ENCODE data around the gene TRERF1. TPM values are rescaled to one million over a fixed set of nuclear protein-coding genes. Genes with fewer than 3 reads are reported as not detected.
"Not testable (repeated sequence)": the region's sequence is repeated elsewhere in the genome, so short reads cannot be mapped to it uniquely, and the experiment has no call there.

The TRERF1 gene
- polyA plus RNA-seq, 1 donor = 5.1 TPM

DNA sequence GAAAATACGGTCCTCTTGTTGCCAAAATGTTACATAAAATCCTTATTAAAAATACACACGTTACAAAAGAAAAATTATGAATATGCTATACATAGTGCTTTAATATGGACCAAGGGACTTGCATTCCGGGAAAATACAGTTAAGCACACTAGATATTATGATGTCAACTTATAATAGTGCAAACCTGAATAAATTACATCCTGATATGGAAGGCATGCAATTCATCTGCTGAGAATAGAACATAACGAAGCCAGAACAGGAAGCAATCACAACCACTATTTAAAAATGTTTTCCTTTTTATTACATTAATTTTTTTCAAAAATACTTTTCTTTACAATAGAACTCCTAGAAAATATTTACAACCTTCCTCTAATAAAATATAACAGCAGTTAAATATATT, 226.3 kb downstream of the TRERF1 start:
- DNase-seq = no peak
- Histone ChIP-seq H3K9me3 (ENCODE audit: control insufficient read depth, low read depth, low read length) (no peaks in the 10 kb centered on the region), H3K36me3 (ENCODE audit: control insufficient read depth, insufficient read depth, low read length) (peaks cover 2% of the 10 kb centered on the region), H3K27me3 (ENCODE audit: control insufficient read depth, insufficient read depth, low read length) (no peaks in the 10 kb centered on the region), H3K27ac (ENCODE audit: low read length) (no peak overlapping the region), H3K4me1 (ENCODE audit: control insufficient read depth, insufficient read depth, low read length) (peaks cover 27% of the 10 kb centered on the region), H3K4me3 (ENCODE audit: low read length) (no peak overlapping the region)
- 80% methylated on average over 3 of the region's 4 CpGs for WGBS (ENCODE audit: insufficient coverage, low lambda C conversion rate)

DNA sequence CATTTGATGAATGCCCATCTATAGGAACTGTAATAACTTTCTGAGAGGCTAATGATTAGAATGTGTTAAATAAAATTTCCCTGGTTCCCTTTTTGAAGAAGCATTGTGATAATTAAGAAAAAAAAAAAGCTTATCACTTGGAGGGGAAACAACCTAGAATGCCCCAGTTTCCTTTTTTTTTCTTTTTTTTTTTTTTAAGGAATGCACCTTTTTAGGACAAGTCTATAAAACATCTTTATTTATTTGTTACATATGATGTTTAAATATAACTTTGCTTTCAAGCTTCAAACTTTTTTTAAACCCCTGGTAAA, 226.7 kb downstream of the TRERF1 start:
- DNase-seq = no peak
- Histone ChIP-seq H3K9me3 (ENCODE audit: control insufficient read depth, low read depth, low read length) (no peaks in the 10 kb centered on the region), H3K4me3 (ENCODE audit: low read length) (no peak overlapping the region), H3K27me3 (ENCODE audit: control insufficient read depth, insufficient read depth, low read length) (no peaks in the 10 kb centered on the region), H3K27ac (ENCODE audit: low read length) (no peak overlapping the region), H3K36me3 (ENCODE audit: control insufficient read depth, insufficient read depth, low read length) (peaks cover 2% of the 10 kb centered on the region), H3K4me1 (ENCODE audit: control insufficient read depth, insufficient read depth, low read length) (peaks cover 27% of the 10 kb centered on the region)

DNA sequence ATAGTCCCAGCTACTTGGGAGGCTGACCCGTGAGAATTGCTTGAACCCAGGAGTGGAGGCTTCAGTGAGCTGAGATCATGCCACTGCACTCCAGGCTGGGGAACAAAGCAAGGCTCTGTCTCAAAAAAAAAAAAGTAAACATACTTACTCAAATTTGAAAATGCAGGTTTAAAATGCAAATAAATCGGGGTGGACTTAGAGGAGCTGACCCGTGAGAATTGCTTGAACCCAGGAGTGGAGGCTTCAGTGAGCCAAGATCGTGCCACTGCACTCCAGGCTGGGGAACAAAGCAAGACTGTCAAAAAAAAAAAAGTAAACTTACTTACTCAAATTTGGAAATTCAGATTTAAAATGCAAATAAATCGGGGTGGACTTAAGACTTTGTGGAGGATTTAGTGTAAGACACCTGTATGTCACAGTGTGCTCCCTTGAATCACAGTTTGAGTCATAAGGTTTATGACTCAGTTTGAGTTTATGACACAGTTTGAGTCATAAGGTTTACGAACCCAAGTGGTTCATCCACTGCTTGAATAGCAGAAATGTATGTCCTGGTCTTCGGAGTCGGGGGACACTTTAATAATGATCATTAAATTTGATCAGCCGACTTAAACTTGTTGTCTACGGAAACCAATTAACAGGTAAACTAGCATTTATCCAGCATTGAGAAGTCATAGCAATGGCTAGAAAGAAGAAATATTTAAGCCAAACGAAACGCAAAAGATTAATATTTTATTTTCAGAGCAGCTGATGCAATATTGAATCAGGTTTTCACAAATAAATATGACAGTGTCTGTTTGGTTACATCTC, 227.3 kb downstream of the TRERF1 start:
- WGBS (ENCODE audit: insufficient coverage, low lambda C conversion rate) = 37% methylated on average over 4 of the region's 12 CpGs
- peak; percentile 87 to 92 for DNase-seq
- no peaks in the 10 kb centered on the region for H3K9me3 ChIP-seq (ENCODE audit: control insufficient read depth, low read depth, low read length)
- peaks cover 2% of the 10 kb centered on the region for H3K36me3 ChIP-seq (ENCODE audit: control insufficient read depth, insufficient read depth, low read length)
- H3K4me3 ChIP-seq (ENCODE audit: low read length) = no peak overlapping the region
- no peaks in the 10 kb centered on the region for H3K27me3 ChIP-seq (ENCODE audit: control insufficient read depth, insufficient read depth, low read length)
- H3K27ac ChIP-seq (ENCODE audit: low read length) = peak overlapping the region; percentile 21
- H3K4me1 ChIP-seq (ENCODE audit: control insufficient read depth, insufficient read depth, low read length) = peaks cover 27% of the 10 kb centered on the region

- H3K27ac ChIP-seq (ENCODE audit: low read length) = no peak overlapping the region
- H3K36me3 ChIP-seq (ENCODE audit: control insufficient read depth, insufficient read depth, low read length) = no peaks in the 10 kb centered on the region
- H3K4me1 ChIP-seq (ENCODE audit: control insufficient read depth, insufficient read depth, low read length) = peaks cover 19% of the 10 kb centered on the region
- WGBS (ENCODE audit: insufficient coverage, low lambda C conversion rate) = no CpG with 5 or more reads among the region's 7 CpGs
- peak in 1 of 2 donors; percentile 41 for DNase-seq
- no peak overlapping the region for H3K4me3 ChIP-seq (ENCODE audit: low read length)
- no peaks in the 10 kb centered on the region for H3K27me3 ChIP-seq (ENCODE audit: control insufficient read depth, insufficient read depth, low read length)
- H3K9me3 ChIP-seq (ENCODE audit: control insufficient read depth, low read depth, low read length) = no peaks in the 10 kb centered on the region
These were observed 229.3 kb downstream of the TRERF1 start for GRCh38 chr6:42222448-42222847.

DNA sequence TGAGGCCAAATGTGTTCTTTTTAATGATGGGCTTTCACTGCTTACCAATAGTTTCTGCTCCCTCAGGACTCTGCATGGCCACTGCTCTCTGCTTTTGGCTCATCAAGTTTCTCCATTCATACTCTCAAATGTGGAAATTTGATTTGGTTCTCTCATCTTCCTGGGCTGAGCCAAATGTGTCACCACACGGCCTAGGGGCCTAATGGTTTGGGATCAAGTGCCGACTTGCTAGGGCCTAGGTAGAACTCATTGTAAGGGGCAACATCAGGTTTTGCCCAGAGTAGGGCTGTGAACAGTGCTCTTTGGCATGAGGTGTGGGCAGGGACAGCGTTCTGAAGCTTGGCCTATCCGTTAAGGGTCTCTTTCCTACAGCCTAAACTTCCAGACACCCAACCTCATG, 230.2 kb downstream of the TRERF1 start:
- H3K9me3 ChIP-seq (ENCODE audit: control insufficient read depth, low read depth, low read length) = no peaks in the 10 kb centered on the region
- DNase-seq = no peak
- H3K27me3 ChIP-seq (ENCODE audit: control insufficient read depth, insufficient read depth, low read length) = no peaks in the 10 kb centered on the region
- no peak overlapping the region for H3K27ac ChIP-seq (ENCODE audit: low read length)
- H3K4me3 ChIP-seq (ENCODE audit: low read length) = no peak overlapping the region
- H3K36me3 ChIP-seq (ENCODE audit: control insufficient read depth, insufficient read depth, low read length) = no peaks in the 10 kb centered on the region
- H3K4me1 ChIP-seq (ENCODE audit: control insufficient read depth, insufficient read depth, low read length) = peaks cover 15% of the 10 kb centered on the region
- no CpG with 5 or more reads among the region's 4 CpGs for WGBS (ENCODE audit: insufficient coverage, low lambda C conversion rate)

GRCh38 chr6:42220807-42221206, 230.9 kb downstream of the TRERF1 start:
- no peaks in the 10 kb centered on the region for H3K36me3 ChIP-seq (ENCODE audit: control insufficient read depth, insufficient read depth, low read length)
- WGBS (ENCODE audit: insufficient coverage, low lambda C conversion rate) = 80% methylated on average over 1 of the region's 6 CpGs
- peaks cover 9% of the 10 kb centered on the region for H3K4me1 ChIP-seq (ENCODE audit: control insufficient read depth, insufficient read depth, low read length)
- no peak overlapping the region for H3K27ac ChIP-seq (ENCODE audit: low read length)
- no peaks in the 10 kb centered on the region for H3K27me3 ChIP-seq (ENCODE audit: control insufficient read depth, insufficient read depth, low read length)
- no peaks in the 10 kb centered on the region for H3K9me3 ChIP-seq (ENCODE audit: control insufficient read depth, low read depth, low read length)
- DNase-seq = no peak
- no peak overlapping the region for H3K4me3 ChIP-seq (ENCODE audit: low read length)

- no peaks in the 10 kb centered on the region for H3K27me3 ChIP-seq (ENCODE audit: control insufficient read depth, insufficient read depth, low read length)
- no peaks in the 10 kb centered on the region for H3K9me3 ChIP-seq (ENCODE audit: control insufficient read depth, low read depth, low read length)
These were observed 234.0 kb downstream of the TRERF1 start, which contains the start of gene MRPS10 for GRCh38 chr6:42217519-42218367. MRPS10 (minus strand) TSS chr6:42217861; CDS start chr6:42217849, 12 bp downstream.

GRCh38 chr6:42217157-42217518, 234.6 kb downstream of the TRERF1 start:
- peaks cover 4% of the 10 kb centered on the region for H3K4me1 ChIP-seq (ENCODE audit: control insufficient read depth, insufficient read depth, low read length)
- no peaks in the 10 kb centered on the region for H3K9me3 ChIP-seq (ENCODE audit: control insufficient read depth, low read depth, low read length)
- H3K27me3 ChIP-seq (ENCODE audit: control insufficient read depth, insufficient read depth, low read length) = no peaks in the 10 kb centered on the region
- H3K36me3 ChIP-seq (ENCODE audit: control insufficient read depth, insufficient read depth, low read length) = peaks cover 13% of the 10 kb centered on the region
- no peak for DNase-seq
- WGBS (ENCODE audit: insufficient coverage, low lambda C conversion rate) = 0% methylated on average over 1 of the region's 5 CpGs
- H3K27ac ChIP-seq (ENCODE audit: low read length) = peak overlapping the region; percentile 61
- H3K4me3 ChIP-seq (ENCODE audit: low read length) = peak overlapping the region; percentile 86

More at GRCh38 chr6:42217519-42218367, 234.0 kb downstream of the TRERF1 start, which contains the start of gene MRPS10:
- DNase-seq = peak; percentile 93 to 95
- Histone ChIP-seq H3K27ac (ENCODE audit: low read length) (peak within 1 kb of the TSS; percentile 61), H3K4me3 (ENCODE audit: low read length) (peak within 1 kb of the TSS; percentile 86), H3K4me1 (ENCODE audit: control insufficient read depth, insufficient read depth, low read length) (peaks cover 4% of the 10 kb centered on the region), H3K36me3 (ENCODE audit: control insufficient read depth, insufficient read depth, low read length) (peaks cover 10% of the 10 kb centered on the region)
- 52% methylated on average over 4 of the region's 29 CpGs for WGBS (ENCODE audit: insufficient coverage, low lambda C conversion rate)

- WGBS (ENCODE audit: insufficient coverage, low lambda C conversion rate) = 63% methylated on average over 4 of the region's 18 CpGs
- H3K27me3 ChIP-seq (ENCODE audit: control insufficient read depth, insufficient read depth, low read length); DNase-seq; H3K4me3 ChIP-seq (ENCODE audit: low read length); H3K4me1 ChIP-seq (ENCODE audit: control insufficient read depth, insufficient read depth, low read length); H3K27ac ChIP-seq (ENCODE audit: low read length); H3K9me3 ChIP-seq (ENCODE audit: control insufficient read depth, low read depth, low read length): not testable (repeated sequence)
- H3K36me3 ChIP-seq (ENCODE audit: control insufficient read depth, insufficient read depth, low read length) = peaks cover 19% of the 10 kb centered on the region
These were observed 235.2 kb downstream of the TRERF1 start for GRCh38 chr6:42216495-42216894.

DNA sequence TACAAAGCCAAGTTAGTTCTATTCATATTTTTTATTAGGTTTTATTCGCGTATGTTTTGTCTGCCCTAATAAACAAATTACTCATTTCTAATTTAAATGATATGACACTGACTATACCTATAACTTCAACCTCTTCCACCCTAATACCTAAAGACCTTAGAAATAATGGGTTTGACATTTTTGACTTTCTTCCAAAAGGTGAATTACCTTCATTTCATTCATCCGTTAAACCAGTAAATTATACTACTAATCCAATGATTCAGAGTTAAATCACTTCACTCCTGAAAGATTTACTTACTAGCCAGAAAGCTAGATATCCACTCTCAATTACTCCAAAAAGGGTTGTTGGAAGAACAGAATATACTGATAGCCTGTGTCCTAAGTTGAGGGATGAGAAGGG, 239.3 kb downstream of the TRERF1 start:
- WGBS (ENCODE audit: insufficient coverage, low lambda C conversion rate) = 60% methylated on average over 3 of the region's 3 CpGs
- Histone ChIP-seq H3K27me3 (ENCODE audit: control insufficient read depth, insufficient read depth, low read length) (no peaks in the 10 kb centered on the region), H3K36me3 (ENCODE audit: control insufficient read depth, insufficient read depth, low read length) (peaks cover 45% of the 10 kb centered on the region), H3K4me1 (ENCODE audit: control insufficient read depth, insufficient read depth, low read length) (peaks cover 8% of the 10 kb centered on the region), H3K27ac (ENCODE audit: low read length) (no peak overlapping the region), H3K9me3 (ENCODE audit: control insufficient read depth, low read depth, low read length) (no peaks in the 10 kb centered on the region), H3K4me3 (ENCODE audit: low read length) (no peak overlapping the region)
- DNase-seq = no peak

All from large intestine (tissue), 3 donors.